Activated naive CD8-positive, alpha-beta T cell treated with anti-CD3 and anti-CD28 coated beads, Interleukin-2, amount 10 ng/mL, durations not matched to agents 7 days and 5 days (primary cell): Measurements from ENCODE around the gene HIRIP3. TPM values are rescaled to one million over a fixed set of nuclear protein-coding genes. Genes with fewer than 3 reads are reported as not detected.
"Not testable (repeated sequence)": the region's sequence is repeated elsewhere in the genome, so short reads cannot be mapped to it uniquely, and the experiment has no call there.

Experiments
- ATAC-seq: fragments of 150-1000 bp; cut with Tn5 transposase; one replicate; pipeline ENCODE4 v1.10.0; 2021; ENCODE audit warnings: low read depth, moderate library complexity
- POLR2A ChIA-PET: fragments of 350-600 bp; sonication (Branson Sonifier 250); formaldehyde crosslinking; loops from one replicate; lab custom pipeline; 2021; ENCODE audit warnings: antibody characterized with exemption; lab: Charles Lee
- DNase-seq: peaks from one replicate; pipeline ENCODE4 v3.0.0; 2021
- H3K27ac Mint-ChIP-seq: one replicate; pipeline ENCODE4 v1.8.0; 2022; ENCODE audit warnings: mild to moderate bottlenecking, mixed read lengths
- H3K27me3 Mint-ChIP-seq: one replicate; pipeline ENCODE4 v1.8.0; 2022; ENCODE audit warnings: mild to moderate bottlenecking, moderate library complexity, mixed read lengths
- H3K36me3 Mint-ChIP-seq: one replicate; pipeline ENCODE4 v1.8.0; 2021; ENCODE audit warnings: mild to moderate bottlenecking, mixed read lengths
- H3K4me1 Mint-ChIP-seq: one replicate; pipeline ENCODE4 v1.8.0; 2021; ENCODE audit warnings: mixed read lengths
- H3K4me3 Mint-ChIP-seq: one replicate; pipeline ENCODE4 v1.8.0; 2022; ENCODE audit warnings: mild to moderate bottlenecking, moderate library complexity, mixed read lengths
- H3K9me3 Mint-ChIP-seq: one replicate; pipeline ENCODE4 v1.8.0; 2021; ENCODE audit warnings: mixed read lengths
- total RNA-seq, 2 experiments: library from RNA; stranded (reverse); gene quantifications; one replicate each; pipeline ENCODE4 v1.2.3, GENCODE V29; 2021

HIRIP3 gene
- 10 to 100 TPM; 35.1 to 37.3 TPM for total RNA-seq

- H3K9me3 Mint-ChIP-seq, result no peaks in the 10 kb centered on the region
- no peaks in the 10 kb centered on the region for H3K27me3 Mint-ChIP-seq
- ATAC-seq, result peak; percentile 65
- peaks cover 15% of the 10 kb centered on the region for H3K36me3 Mint-ChIP-seq
- POLR2A ChIA-PET, result interaction anchor here (0.6 to 6.8 kb wide), 14 partner anchors 10 to 384 kb away, joined by 3 to 73 read pairs (median 4); partner anchors contain the start of genes ALDOA, KCTD13, KIF22 and PAGR1
- H3K4me3 Mint-ChIP-seq, result peak within 1 kb of the TSS; percentile 98
- peak within 1 kb of the TSS; percentile 97 for H3K27ac Mint-ChIP-seq
- peak; percentile 90 for DNase-seq
- peaks cover 25% of the 10 kb centered on the region for H3K4me1 Mint-ChIP-seq
Measured at GRCh38 chr16:29995324-29995910, at the start of gene HIRIP3. TSS of gene HIRIP3 (minus strand) at chr16:29995617. CDS start at chr16:29995605, 12 bp downstream.

DNA sequence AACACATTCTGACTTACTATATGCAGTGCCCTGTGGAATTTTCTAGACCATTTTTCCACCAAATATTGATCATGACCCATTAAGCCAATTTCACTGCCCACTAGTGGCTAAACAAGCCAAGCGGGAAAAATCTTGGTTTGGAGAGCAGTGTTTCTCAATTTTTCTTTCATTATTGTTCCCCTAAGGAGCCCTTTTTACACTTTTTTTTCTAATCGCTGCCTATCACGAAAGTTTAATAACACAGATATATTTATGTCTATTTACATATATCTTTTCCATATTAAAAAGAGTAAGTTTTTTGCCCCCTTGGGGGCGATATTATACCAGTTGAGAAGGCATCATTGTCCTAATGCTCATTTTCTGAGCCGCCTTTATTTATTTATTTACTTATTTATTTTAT is 46.4 kb upstream of the HIRIP3 start:
- no peak overlapping the region for H3K27ac Mint-ChIP-seq
- H3K9me3 Mint-ChIP-seq, result peaks cover 2% of the 10 kb centered on the region
- peaks cover 6% of the 10 kb centered on the region for H3K4me1 Mint-ChIP-seq
- peaks cover 13% of the 10 kb centered on the region for H3K27me3 Mint-ChIP-seq
- POLR2A ChIA-PET, result no interaction called here
- H3K4me3 Mint-ChIP-seq, result no peak overlapping the region
- no peak for ATAC-seq
- H3K36me3 Mint-ChIP-seq, result peaks cover 2% of the 10 kb centered on the region
- DNase-seq, result no peak

- H3K36me3 Mint-ChIP-seq, ATAC-seq, H3K4me3 Mint-ChIP-seq, H3K4me1 Mint-ChIP-seq, H3K27ac Mint-ChIP-seq, DNase-seq, H3K9me3 Mint-ChIP-seq, POLR2A ChIA-PET: not testable (repeated sequence)
- peaks cover 15% of the 10 kb centered on the region for H3K27me3 Mint-ChIP-seq
Measured at GRCh38 chr16:30040690-30041089, 45.3 kb upstream of the HIRIP3 start.

GRCh38 chr16:30040221-30040620 is 44.8 kb upstream of the HIRIP3 start:
- Mint-ChIP-seq H3K4me3 (no peak overlapping the region), H3K36me3 (no peaks in the 10 kb centered on the region), H3K27me3 (peaks cover 18% of the 10 kb centered on the region), H3K27ac (no peak overlapping the region), H3K9me3 (no peaks in the 10 kb centered on the region), H3K4me1 (peaks cover 2% of the 10 kb centered on the region)
- DNase-seq, result no peak
- ATAC-seq, result no peak
- POLR2A ChIA-PET, result interaction anchor here (0.6 kb wide), 1 partner anchor 289 kb away, joined by 3 read pairs; no protein-coding TSS in a partner anchor

DNA sequence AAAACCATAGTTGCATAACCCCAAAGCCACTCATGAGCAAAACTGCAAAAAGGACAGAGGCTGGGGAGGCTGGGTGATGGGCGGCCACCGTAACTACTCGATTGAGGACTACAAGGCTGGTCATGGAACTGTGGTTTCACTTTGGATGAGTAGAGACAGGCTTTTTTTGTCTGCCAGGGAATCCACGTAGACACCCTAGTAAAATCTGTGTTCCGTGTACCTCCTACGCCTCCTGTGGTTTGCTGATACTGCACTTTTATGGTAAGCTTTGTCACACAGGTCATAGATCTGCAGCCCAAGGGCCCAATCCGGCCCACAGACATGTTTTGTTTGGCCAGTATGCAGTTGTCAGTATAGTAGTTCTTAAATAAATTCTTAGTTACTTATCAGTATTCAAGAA is 37.9 kb upstream of the HIRIP3 start:
- POLR2A ChIA-PET, result no interaction called here
- no peak overlapping the region for H3K4me3 Mint-ChIP-seq
- H3K9me3 Mint-ChIP-seq, result no peaks in the 10 kb centered on the region
- H3K27me3 Mint-ChIP-seq, result peaks cover 44% of the 10 kb centered on the region
- DNase-seq (no peak), ATAC-seq (no peak)
- H3K36me3 Mint-ChIP-seq, result no peaks in the 10 kb centered on the region
- peaks cover 6% of the 10 kb centered on the region for H3K4me1 Mint-ChIP-seq
- no peak overlapping the region for H3K27ac Mint-ChIP-seq

DNA sequence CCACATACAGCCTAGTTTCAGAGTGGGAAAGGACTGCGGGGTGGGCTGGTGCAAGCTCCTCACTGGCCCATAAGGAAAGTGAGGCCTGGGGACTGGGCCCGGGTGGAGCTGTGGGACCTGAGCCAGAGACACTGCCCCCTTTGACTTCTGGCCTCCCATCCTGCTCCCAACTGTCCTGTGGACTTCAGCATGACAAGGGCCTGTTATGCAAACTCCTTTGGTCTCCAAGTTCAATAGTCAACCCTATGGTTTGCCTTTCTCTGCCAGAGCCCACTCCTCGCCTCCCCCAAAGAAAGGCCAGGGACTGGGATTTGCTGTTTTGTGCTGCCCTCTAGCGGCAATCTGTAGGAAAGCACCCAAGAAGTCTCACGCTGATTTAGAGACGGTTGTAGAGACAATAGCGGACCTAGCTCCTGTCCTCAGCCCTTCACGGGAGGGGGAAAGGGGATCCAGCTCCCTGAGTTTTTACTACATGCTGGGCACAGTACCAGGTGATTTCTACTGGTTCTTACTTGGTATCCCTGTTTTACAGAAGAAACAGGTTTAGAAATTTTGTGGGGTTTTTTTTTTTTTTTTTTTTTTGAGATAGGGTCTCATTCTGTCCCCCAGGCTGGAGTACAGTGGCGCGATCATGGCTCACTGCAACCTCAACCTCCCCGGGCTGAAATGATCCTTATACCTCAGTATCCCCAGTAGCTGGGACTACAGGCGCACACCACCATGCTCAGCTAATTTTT is 36.8 kb upstream of the HIRIP3 start:
- ATAC-seq (peak; percentile 45), DNase-seq (peak; percentile 59)
- Mint-ChIP-seq H3K4me3 (no peak overlapping the region), H3K4me1 (peaks cover 8% of the 10 kb centered on the region), H3K27me3 (peaks cover 52% of the 10 kb centered on the region), H3K36me3 (no peaks in the 10 kb centered on the region), H3K9me3 (no peaks in the 10 kb centered on the region), H3K27ac (no peak overlapping the region)
- POLR2A ChIA-PET, result interaction anchor here (0.6 to 1.2 kb wide), 7 partner anchors 33 to 1422 kb away, joined by 3 to 6 read pairs (median 4); partner anchors contain the start of genes ALDOA and SULT1A1

DNA sequence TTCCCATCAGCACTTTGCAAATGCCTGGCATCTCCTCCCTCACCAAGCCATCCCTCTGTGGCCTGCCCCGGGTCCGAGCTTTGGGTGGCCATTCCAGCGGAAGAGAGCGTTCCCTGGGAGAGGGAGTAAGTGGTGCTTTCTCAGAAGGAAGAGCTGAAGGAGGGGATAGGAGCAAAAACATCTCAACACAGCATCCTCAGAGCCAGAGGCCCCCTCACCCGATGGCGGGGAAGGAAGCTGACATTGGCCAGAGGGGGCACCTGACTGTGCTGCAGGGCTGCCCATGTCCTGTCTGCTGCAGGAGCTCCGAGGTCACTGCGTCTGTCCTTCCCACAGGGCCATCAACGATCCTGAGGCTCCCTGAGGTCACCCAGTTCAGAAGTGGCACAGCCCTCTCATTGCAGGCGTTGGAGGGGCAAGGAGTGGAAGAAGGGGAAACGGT is 36.1 kb upstream of the HIRIP3 start:
- Mint-ChIP-seq H3K9me3 (no peaks in the 10 kb centered on the region), H3K36me3 (no peaks in the 10 kb centered on the region), H3K4me1 (peaks cover 8% of the 10 kb centered on the region), H3K27me3 (peaks cover 58% of the 10 kb centered on the region), H3K4me3 (no peak overlapping the region), H3K27ac (no peak overlapping the region)
- ATAC-seq, result no peak
- POLR2A ChIA-PET, result interaction anchor here (0.6 to 1.2 kb wide), 5 partner anchors 205 to 1422 kb away, joined by 3 to 5 read pairs (median 4); partner anchors contain the start of gene SULT1A1
- DNase-seq, result no peak

GRCh38 chr16:30030841-30031413 is 35.5 kb upstream of the HIRIP3 start, which contains the start of gene TLCD3B:
TSS of gene TLCD3B (minus strand) at chr16:30031271. CDS start at chr16:30030527, 744 bp downstream.
- POLR2A ChIA-PET, result interaction anchor here (0.6 kb wide), 1 partner anchor 1034 kb away, joined by 3 read pairs; no protein-coding TSS in a partner anchor
- DNase-seq (peak; percentile 41), ATAC-seq (no peak)
- Mint-ChIP-seq H3K4me3 (no peak within 1 kb of the TSS), H3K36me3 (no peaks in the 10 kb centered on the region), H3K4me1 (peaks cover 8% of the 10 kb centered on the region), H3K27ac (no peak within 1 kb of the TSS), H3K9me3 (no peaks in the 10 kb centered on the region), H3K27me3 (peaks cover 58% of the 10 kb centered on the region)

- Mint-ChIP-seq H3K9me3 (no peaks in the 10 kb centered on the region), H3K4me3 (no peak overlapping the region), H3K27me3 (peaks cover 52% of the 10 kb centered on the region), H3K4me1 (peaks cover 7% of the 10 kb centered on the region), H3K27ac (no peak overlapping the region), H3K36me3 (no peaks in the 10 kb centered on the region)
- POLR2A ChIA-PET, result no interaction called here
- ATAC-seq (no peak), DNase-seq (no peak)
Measured at GRCh38 chr16:30030011-30030685, 34.7 kb upstream of the HIRIP3 start.

DNA sequence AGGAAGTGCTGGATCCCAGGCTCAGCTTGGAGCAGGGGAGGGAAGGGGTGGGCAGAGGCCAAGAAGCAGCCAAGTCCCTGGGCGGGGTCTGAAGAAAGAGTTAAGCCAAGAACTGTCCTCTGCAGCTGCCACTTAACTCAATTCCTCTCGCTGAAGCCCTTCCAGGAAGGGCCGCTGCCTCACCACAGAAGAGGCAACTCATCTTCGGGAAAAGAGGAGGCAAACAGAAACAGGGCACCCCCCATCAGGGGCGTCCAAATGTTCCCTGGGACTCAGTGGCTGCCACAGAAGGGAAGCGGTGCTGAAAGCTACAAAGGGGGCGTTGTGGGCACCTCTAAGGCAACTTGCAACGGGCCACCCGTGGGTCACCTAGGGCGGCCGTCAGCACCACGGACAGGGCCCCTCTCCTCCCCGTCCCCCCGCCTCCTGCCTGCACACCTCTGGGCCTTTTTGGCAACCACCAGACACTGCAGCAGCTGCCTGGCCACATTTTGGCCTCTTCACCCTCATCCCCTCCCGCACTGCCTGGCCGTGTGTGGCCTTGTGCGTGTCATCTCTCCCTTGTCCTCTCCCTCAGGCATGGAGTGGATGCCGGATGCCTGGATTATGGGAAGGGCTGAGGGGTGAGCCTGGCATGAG is 33.1 kb upstream of the HIRIP3 start:
- peaks cover 50% of the 10 kb centered on the region for H3K27me3 Mint-ChIP-seq

GRCh38 chr16:30027588-30028437 is 32.4 kb upstream of the HIRIP3 start:
- Mint-ChIP-seq H3K4me1 (peaks cover 6% of the 10 kb centered on the region), H3K9me3 (no peaks in the 10 kb centered on the region), H3K27me3 (peaks cover 50% of the 10 kb centered on the region), H3K36me3 (no peaks in the 10 kb centered on the region), H3K27ac (no peak overlapping the region), H3K4me3 (no peak overlapping the region)
- DNase-seq (no peak), ATAC-seq (no peak)
- POLR2A ChIA-PET, result interaction anchor here (0.5 to 0.8 kb wide), 3 partner anchors 9 to 448 kb away, joined by 3 read pairs; no protein-coding TSS in a partner anchor

More for the DNA sequence above, 33.1 kb upstream of the HIRIP3 start:
- Mint-ChIP-seq H3K4me1 (peaks cover 6% of the 10 kb centered on the region), H3K4me3 (no peak overlapping the region), H3K27ac (no peak overlapping the region), H3K36me3 (no peaks in the 10 kb centered on the region), H3K9me3 (no peaks in the 10 kb centered on the region)
- ATAC-seq (peak; percentile 47), DNase-seq (peak; percentile 63)
- POLR2A ChIA-PET, result interaction anchor here (0.8 kb wide), 1 partner anchor 8 kb away, joined by 3 read pairs; no protein-coding TSS in a partner anchor

DNA sequence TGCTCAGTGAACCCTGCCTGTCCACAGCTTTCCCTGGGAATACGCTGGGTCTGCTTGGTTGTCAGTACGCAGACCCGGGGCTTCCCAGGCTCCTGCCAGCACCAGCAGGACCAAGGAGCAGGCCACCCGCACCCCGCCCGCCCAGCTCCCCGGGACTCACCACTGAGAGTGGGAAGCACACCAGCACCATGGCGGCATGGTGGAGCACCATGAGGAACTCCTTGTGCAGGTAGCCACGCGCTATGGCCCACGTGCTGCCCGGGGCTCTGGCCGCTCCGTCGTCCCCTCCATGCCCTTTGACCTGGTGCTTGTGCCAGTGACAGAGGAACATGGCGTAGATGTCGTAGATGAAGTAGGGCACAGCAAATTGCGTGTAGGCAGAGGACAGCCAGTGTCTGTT is 31.0 kb upstream of the HIRIP3 start:
- Mint-ChIP-seq H3K27ac (no peak overlapping the region), H3K9me3 (no peaks in the 10 kb centered on the region), H3K36me3 (no peaks in the 10 kb centered on the region), H3K4me1 (peaks cover 2% of the 10 kb centered on the region), H3K4me3 (no peak overlapping the region), H3K27me3 (peaks cover 40% of the 10 kb centered on the region)
- POLR2A ChIA-PET, result interaction anchor here (0.5 kb wide), 1 partner anchor 81 kb away, joined by 3 read pairs; no protein-coding TSS in a partner anchor
- DNase-seq (no peak), ATAC-seq (no peak)
